ENCODE data around the gene KRTAP10-5.

The KRTAP10-5 gene

GRCh38 chr21:44548381-44548780, 32.0 kb downstream of the KRTAP10-5 start:
- no peak for DNase-seq

- DNase-seq, result no peak
These were observed 32.6 kb downstream of the KRTAP10-5 start for GRCh38 chr21:44547656-44548331.

GRCh38 chr21:44544566-44544965, 35.8 kb downstream of the KRTAP10-5 start:
- DNase-seq, result no peak

GRCh38 chr21:44542716-44543115, 37.7 kb downstream of the KRTAP10-5 start:
- DNase-seq, result no peak

GRCh38 chr21:44540741-44541288, 39.6 kb downstream of the KRTAP10-5 start:
- DNase-seq, result no peak

GRCh38 chr21:44539991-44540666, 40.3 kb downstream of the KRTAP10-5 start, which contains the start of gene KRTAP10-1:
KRTAP10-1 (minus strand) TSS chr21:44540195; CDS start chr21:44540150, 45 bp downstream.
- DNase-seq, result no peak

GRCh38 chr21:44539046-44539445, 41.4 kb downstream of the KRTAP10-5 start:
- DNase-seq, result no peak

- DNase-seq, result no peak
These were observed 42.2 kb downstream of the KRTAP10-5 start for GRCh38 chr21:44537930-44538911.

- DNase-seq, result no peak
These were observed 44.4 kb downstream of the KRTAP10-5 start for GRCh38 chr21:44535963-44536362.

- no peak for DNase-seq
These were observed 45.7 kb downstream of the KRTAP10-5 start for GRCh38 chr21:44534688-44535087.

- DNase-seq, result no peak
These were observed 46.3 kb downstream of the KRTAP10-5 start for GRCh38 chr21:44533891-44534627.

- DNase-seq, result no peak
These were observed 47.1 kb downstream of the KRTAP10-5 start for GRCh38 chr21:44533121-44533890.

- no peak for DNase-seq
These were observed 47.7 kb downstream of the KRTAP10-5 start for GRCh38 chr21:44532712-44533111.

GRCh38 chr21:44531606-44532564, 48.5 kb downstream of the KRTAP10-5 start:
- DNase-seq, result peak in 1 of 2 experiments; percentile 17

GRCh38 chr21:44530903-44531605, 49.4 kb downstream of the KRTAP10-5 start:
- DNase-seq, result no peak

- DNase-seq, result no peak
These were observed 50.0 kb downstream of the KRTAP10-5 start for GRCh38 chr21:44530221-44530902.

GRCh38 chr21:44529503-44530125, 50.8 kb downstream of the KRTAP10-5 start:
- no peak for DNase-seq
